ENCODE data around the gene NBPF4.
"Not testable (repeated sequence)": the region's sequence is repeated elsewhere in the genome, so short reads cannot be mapped to it uniquely, and the experiment has no call there.

Gene NBPF4

GRCh38 chr1:108243976-108244375 is at the start of gene NBPF4:
Gene NBPF4, minus strand, starts transcription at chr1:108244076. Its CDS starts 315 bp downstream, at chr1:108243761.
- DNase-seq: not testable (repeated sequence)

- DNase-seq: not testable (repeated sequence)
Measured at GRCh38 chr1:108282528-108283257, 38.8 kb upstream of the NBPF4 start.

DNA sequence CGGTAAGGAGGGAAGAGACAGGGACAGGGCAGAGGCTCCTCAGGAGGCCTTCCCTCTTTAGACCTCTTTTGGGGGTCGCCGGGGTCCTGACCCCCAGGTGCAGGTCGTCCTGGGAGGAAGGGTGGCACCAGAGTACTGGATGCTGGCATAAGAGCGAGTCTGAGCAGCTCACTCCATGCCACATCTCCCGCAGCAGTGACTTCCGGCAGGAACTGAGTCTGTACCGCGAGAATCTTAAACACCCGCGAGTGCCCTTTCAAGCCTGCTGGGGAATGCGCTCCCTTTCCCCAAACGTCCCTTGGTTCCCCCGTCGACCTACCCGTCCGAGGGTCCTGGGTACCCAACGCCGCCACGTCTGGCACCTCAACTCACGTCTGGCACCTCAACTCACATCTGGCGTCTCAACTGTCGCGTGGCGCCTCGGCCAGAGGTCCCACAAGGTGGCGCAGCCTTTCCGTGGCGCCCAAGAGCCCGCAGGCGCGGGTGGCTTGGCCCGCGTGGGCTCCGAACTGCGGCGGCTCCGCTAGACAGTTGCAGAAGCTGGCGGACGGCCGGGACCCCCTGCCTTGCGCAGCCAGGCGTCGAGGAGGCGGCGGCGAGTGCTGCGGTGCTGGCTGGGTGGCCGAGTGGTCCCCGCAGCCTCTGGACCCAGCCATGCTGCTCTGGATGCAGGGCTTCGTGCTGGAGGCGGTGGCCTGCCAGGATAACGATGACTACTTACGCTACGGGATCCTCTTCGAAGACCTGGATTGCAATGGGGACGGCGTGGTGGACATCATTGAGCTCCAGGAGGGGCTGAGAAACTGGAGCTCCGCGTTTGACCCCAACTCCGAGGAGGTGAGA is 28.8 kb upstream of the NBPF4 start:
- DNase-seq: not testable (repeated sequence)

DNA sequence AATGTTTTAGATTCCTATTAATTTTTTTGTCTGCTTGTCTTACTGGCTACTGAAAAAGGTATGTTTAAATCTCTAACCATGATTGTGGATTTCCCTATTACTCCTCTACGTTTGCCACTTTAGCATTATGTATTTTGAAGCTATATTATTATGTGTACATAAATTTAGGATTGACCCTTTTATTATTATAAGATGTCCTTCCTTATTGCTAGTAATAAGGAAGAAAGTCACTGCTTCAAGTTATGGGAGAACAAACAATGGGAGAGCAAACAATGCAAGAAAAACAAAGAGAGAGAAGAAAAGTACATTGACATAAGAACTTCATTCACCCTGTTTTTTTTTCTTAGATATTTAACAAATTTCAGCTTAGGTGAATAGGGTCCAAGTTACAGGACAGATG is 23.2 kb upstream of the NBPF4 start:
- not testable (repeated sequence) for DNase-seq

GRCh38 chr1:108261967-108262366 is 18.1 kb upstream of the NBPF4 start:
- not testable (repeated sequence) for DNase-seq

- DNase-seq: not testable (repeated sequence)
Measured at GRCh38 chr1:108261519-108261918, 17.6 kb upstream of the NBPF4 start.

DNA sequence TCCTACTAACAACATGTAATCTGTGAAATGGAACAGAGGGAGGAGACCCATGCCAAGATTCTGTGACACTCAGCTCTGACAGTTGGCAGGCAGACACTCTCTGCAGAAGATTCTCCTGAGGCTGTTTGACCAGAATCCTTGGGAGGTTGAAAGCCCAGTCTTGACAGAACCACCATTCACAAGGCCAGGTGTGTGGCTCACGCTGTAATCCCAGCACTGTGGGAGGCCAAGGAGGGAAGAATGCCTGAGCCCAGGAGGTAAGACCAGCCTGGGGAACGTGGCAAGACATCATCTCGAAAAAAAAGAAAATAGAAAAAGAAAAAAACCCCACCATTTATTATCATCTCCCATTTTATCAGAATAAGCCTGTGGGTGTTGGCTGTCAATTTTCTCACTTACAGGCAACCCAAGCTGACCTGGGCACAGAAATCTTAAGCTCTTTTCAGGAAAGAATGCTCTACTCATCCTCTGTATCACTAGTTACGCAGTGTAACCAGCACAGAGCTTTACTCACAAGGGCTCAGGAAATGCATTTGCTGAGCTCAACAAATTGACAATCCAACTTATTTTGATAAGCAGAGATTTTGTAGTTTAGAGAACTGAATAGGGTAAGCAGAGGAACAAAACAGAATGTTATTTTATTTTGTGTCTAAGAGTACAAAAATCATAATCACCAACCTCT is 16.8 kb upstream of the NBPF4 start:
- not testable (repeated sequence) for DNase-seq

- not testable (repeated sequence) for DNase-seq
Measured at GRCh38 chr1:108255426-108255825, 11.6 kb upstream of the NBPF4 start.

DNA sequence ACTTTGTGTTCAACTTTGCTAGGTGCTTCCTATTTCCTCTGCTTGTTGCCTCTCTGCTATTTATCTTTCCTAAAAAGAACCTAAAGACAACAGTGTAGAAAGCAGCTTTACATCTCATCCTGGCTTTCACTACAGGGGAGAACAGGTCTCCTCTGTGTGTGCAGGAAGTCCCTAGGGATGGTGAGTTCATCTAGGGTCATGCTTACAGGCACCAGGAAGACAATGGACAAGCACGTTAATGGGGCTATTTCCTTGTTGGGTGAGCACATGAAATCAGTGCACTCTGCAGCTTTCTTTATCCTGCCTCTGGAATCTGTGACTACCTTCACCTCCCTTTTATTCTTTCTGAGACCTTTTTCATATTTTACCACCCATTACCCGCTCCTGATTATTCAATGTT is 4.5 kb downstream of the NBPF4 start:
- DNase-seq: not testable (repeated sequence)

- not testable (repeated sequence) for DNase-seq
Measured at GRCh38 chr1:108235308-108235707, 8.6 kb downstream of the NBPF4 start.

DNA sequence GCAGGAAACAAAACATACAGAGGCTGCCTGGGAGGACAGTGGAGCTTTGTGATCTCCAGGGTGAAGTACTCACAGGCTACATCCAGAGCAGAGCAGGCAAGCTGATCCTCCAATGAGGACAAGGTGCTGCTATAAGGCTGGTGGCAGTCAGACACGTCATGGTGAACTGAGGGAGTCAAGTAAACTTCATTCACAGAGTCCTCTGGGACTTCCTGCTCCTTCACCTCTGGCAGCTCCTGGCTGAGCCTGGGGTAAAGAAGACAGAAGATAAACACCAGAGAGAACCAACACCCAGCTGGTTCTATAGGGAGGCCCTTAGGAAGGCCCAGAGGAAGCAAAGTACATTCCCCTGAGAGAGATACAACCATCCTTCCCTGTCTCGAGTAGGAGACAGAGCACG is 11.7 kb downstream of the NBPF4 start:
- DNase-seq: not testable (repeated sequence)

DNA sequence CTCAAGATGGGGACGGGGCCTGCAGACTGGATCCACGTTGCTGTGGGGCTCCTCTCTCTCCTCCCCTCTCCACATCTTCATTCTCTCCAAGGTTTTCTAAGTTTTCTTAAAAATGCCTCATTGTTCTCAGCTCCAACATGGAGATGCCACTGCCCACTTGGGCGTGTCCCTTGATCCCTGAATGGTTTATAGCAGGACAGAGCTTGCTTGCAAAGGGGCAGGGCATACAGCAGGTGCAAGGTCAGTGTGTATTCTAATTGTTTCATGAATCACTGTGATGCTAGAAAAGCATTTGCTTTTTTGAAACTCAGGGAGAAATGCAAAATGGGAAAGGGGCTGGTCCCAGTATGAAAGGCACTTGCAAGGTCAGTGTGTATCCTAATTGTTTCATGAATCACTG is 13.9 kb downstream of the NBPF4 start:
- DNase-seq: not testable (repeated sequence)

GRCh38 chr1:108227772-108228171 is 16.1 kb downstream of the NBPF4 start:
- not testable (repeated sequence) for DNase-seq

DNA sequence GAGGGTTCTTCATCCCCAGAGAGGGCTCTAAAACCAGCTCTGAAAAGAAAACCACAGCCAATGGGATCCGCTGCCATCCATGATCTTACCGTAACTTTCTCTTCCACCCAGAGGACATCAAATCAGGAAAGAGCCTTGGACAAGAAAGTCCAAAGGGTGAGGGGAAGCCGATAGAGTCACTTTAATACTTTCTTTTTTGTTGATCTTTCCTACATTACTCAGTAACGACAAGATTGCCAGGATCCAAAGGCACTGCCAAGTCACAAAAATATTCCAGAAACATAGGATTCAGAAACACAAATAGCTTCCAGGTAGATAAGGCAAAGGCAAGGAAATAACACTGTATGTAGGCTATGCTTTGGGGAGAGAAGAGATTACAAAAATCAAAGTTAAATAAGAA is 17.0 kb downstream of the NBPF4 start:
- not testable (repeated sequence) for DNase-seq

GRCh38 chr1:108223226-108223625 is 20.6 kb downstream of the NBPF4 start:
- DNase-seq: not testable (repeated sequence)

- DNase-seq: not testable (repeated sequence)
Measured at GRCh38 chr1:108217515-108218174, 26.2 kb downstream of the NBPF4 start.

- DNase-seq: not testable (repeated sequence)
Measured at GRCh38 chr1:108217007-108217406, 26.9 kb downstream of the NBPF4 start.

GRCh38 chr1:108216028-108216890 is 27.6 kb downstream of the NBPF4 start:
- DNase-seq: not testable (repeated sequence)

DNA sequence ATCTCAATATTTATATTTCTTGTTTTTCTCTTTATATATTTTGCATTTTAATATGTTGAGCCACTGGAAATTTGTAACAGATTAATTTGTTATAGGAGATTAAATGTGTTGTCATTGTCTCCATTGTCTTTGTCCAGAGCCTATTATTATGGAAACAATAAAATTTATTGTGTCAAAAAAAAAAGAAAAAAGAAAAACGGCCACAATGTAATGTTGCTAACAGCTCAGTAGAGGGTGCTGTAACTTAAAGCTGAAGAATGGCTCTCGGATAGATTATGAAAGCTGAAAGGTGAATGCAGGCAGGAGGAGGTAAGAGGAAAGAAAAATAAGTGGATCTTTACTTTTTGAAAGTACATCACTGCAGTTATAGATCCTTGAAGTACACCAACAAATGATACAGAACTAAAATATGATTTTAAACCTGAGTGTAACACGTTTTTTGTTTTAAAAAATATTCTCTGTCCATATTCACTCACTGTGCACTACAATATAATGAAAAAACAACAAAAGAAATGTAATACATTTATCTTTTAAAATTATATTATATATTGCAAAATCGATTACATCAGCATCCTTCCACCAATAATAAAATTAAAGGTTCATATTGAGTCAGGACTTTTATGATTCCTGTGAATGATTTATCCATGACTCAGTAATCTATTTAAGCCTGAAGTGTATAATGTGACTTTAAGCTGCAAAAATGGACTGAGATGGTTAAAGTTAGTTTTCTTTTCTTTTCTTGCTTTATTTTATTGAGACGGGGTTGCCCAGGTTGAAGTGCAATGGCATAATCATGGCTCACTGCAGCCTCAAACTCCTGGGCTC is 29.0 kb downstream of the NBPF4 start:
- peak in 1 of 2 experiments; percentile 7 for DNase-seq

DNA sequence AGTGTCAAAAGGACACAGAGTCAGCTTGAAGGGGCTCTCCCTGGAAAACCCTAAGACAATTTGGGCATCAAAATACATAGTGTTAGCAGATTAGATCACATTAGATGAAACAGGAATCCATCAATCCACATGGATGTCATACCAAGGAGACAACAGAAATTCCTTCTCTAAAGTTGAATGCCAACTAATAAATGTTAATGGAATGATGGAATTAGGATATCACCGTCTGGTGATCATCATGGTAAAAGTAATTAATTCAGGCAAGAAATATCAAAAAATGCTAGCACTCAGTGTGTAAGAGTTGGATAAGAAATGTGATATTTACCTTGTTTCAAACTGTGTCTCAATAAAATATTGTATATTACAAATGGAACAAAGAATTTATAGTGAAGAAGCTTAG is 32.9 kb downstream of the NBPF4 start:
- no peak for DNase-seq
